LNCaP clone FGC (cell line): ENCODE results near the gene MAF.

Source experiments
- DNase-seq: peaks from one replicate; pipeline ENCODE4 v3.0.0-alpha.2; 2011; ENCODE audit warnings: low read depth
- H3K4me3 ChIP-seq: 2 replicates; pipeline ENCODE4 v1.5.1; 2011; ENCODE audit warnings: mild to moderate bottlenecking, low read depth, low read length, control low read depth
- TF ChIP-seq, protein P1 (sequence below): IDR thresholded peaks from 2 replicates; pipeline ENCODE4 v1.5.1; 2012; ENCODE audit warnings: mild to moderate bottlenecking; ENCODE audit not compliant: control insufficient read depth, insufficient read depth; ENCODE audit errors: extremely low read depth

The MAF gene

DNA sequence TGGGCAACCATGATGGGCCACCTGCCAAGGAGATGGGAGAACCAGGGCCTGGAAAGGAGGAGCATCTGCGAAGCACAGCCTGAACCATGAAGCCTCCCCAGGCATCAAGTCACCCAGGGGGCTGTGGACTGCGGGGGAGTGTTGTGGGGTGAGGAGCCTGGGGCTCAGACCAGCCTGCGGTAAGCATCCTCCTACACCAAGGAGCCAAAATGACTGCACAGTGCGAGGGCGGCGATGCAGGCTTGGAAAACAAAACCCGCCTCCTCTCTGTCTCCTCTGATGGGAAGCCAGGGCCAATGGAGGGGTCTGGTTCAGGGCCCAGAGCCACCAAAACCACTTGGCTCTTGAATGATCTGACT is 18.1 kb upstream of the MAF start:
- TF ChIP-seq, protein P1, sequence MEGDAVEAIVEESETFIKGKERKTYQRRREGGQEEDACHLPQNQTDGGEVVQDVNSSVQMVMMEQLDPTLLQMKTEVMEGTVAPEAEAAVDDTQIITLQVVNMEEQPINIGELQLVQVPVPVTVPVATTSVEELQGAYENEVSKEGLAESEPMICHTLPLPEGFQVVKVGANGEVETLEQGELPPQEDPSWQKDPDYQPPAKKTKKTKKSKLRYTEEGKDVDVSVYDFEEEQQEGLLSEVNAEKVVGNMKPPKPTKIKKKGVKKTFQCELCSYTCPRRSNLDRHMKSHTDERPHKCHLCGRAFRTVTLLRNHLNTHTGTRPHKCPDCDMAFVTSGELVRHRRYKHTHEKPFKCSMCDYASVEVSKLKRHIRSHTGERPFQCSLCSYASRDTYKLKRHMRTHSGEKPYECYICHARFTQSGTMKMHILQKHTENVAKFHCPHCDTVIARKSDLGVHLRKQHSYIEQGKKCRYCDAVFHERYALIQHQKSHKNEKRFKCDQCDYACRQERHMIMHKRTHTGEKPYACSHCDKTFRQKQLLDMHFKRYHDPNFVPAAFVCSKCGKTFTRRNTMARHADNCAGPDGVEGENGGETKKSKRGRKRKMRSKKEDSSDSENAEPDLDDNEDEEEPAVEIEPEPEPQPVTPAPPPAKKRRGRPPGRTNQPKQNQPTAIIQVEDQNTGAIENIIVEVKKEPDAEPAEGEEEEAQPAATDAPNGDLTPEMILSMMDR: no peak
- DNase-seq: no peak
- H3K4me3 ChIP-seq: no peak overlapping the region

DNA sequence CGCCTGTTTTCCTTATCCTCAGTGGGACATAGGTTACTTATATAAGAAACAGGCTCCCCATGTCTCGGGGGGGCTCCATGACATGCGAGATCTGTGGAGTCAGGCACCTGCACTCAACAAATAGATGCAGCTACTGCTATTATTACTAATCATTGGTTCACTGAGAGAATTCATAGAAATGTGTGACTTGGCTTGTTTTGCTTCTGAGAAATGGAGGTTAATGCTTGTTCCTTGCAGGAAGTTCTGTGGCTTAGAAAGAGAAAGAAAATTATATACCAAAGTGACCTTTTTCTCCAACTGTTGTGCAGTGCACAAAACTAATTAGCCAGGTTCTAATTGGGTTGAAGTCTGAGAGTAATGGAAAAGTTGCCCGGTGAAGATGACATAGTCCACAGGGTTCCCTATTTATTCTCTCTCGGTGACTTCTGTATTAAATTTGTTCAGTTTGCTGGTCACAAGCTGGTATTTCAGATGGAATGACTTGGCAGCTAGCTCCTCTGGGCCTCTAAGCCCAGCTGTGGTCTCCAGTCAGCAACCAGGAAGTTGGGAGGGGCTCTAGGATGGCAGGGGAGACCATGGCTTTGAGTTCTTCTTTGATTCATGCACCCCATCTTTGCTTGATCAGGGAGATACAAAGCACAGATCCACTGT is 17.6 kb upstream of the MAF start:
- TF ChIP-seq, protein P1: no peak
- DNase-seq: no peak
- no peak overlapping the region for H3K4me3 ChIP-seq

DNA sequence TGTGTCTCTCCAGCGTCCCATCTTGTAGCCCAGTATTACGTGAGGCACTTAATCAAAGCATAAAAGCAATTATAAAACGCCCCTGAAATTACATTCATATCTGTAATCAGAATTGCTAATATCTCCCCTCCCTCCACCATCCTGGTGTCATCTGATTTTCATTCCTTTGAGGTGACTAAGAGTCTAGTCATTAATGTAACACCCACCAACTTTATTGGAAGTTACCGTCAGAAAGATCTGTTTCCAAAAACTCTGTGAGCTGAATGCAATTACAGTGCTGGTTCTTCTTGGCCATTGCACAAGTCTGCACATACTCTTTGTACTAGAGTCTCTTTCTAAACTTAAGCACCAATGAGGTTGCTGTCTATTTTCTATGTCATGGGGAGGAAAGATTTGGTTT is 12.5 kb upstream of the MAF start:
- DNase-seq: no peak

DNA sequence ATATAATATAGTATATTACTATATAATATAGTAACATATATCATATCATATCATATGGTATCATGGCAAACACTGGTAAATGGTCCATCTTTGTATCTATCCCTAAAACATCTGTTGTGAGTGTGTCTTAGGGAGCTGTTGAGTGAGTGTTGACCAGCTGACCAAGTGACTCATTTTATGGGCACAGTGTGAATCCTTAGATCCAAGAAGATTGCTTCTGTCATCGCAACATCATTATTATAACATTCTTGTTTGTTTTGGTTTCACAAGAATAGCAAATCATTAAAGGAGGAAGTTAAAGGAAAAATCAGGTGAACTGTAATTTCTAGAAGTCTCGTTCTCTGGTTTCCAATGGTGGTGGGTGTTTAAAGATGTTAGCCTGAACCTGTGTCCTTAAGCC is 11.7 kb upstream of the MAF start:
- no peak overlapping the region for H3K4me3 ChIP-seq
- DNase-seq: peak; percentile 65
- TF ChIP-seq, protein P1: no peak

More for the DNA sequence above, 12.5 kb upstream of the MAF start:
- TF ChIP-seq, protein P1: no peak
- no peak overlapping the region for H3K4me3 ChIP-seq

DNA sequence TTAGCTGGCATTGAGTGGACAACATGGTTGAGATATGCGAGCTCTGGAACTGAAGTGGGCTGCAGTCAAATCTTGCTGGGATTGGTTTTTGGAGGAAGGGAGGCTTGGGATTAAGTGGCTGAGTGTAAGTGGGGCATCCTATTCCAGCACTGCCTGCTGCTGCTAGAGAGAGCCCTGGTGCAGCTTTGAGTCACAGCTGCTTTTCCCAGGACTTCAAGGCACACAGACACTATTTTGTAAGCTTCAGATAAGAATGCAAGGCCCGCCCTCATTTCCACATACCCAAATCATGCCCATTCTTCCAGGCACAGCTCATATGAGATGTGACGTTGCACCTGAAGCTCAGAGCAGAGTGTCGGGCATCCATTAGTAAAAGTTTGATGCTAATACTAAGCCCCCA is 10.2 kb upstream of the MAF start:
- no peak overlapping the region for H3K4me3 ChIP-seq
- no peak for DNase-seq
- TF ChIP-seq, protein P1: no peak

DNA sequence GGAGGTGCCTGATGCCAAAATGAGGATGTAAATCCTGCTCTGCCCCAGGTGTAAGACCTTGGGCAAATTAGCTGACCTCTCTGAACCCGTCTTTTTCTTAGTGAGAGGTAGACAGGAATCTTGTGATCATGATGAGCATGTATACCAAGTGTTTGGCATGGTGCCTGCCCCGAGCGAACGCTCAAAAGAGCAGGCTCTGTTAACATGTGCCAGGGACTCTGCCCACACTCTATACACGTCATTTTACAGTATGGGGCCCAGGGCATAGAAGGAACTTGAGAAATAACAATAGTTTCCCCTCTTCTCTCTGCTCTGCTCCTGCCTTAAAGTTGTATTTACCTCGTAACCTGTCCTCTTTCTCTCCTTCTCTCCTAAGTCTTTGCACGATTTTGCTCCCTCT is 9.3 kb upstream of the MAF start:
- H3K4me3 ChIP-seq: no peak overlapping the region
- TF ChIP-seq, protein P1: no peak
- no peak for DNase-seq

DNA sequence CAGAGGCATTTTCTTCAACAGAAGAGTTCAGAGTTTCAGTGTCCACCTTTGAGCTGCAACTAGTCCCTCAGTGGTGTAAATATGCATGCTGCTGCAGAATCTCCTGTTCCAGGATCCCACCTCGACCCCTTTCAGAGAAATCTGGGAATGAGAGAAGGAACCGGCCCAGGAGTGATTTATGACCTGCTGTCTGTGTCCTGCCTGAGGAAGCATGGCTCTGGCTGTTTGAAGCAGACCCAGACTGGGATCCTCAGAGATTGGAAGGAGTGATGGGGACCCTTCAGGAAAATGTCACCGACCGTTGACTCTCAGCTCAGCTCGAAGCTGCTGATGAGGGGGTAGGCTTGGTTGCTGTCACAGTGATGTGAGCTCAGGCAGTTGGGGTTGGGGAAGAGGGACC is 8.4 kb upstream of the MAF start:
- TF ChIP-seq, protein P1: no peak
- no peak overlapping the region for H3K4me3 ChIP-seq
- DNase-seq: no peak
